ENCODE measurements around the gene FNDC3B. TPM values are rescaled to one million over a fixed set of nuclear protein-coding genes. Genes with fewer than 3 reads are reported as not detected.

The FNDC3B gene
- total RNA-seq, 2 donors from 2014 or later = 80.6 to 107 TPM

DNA sequence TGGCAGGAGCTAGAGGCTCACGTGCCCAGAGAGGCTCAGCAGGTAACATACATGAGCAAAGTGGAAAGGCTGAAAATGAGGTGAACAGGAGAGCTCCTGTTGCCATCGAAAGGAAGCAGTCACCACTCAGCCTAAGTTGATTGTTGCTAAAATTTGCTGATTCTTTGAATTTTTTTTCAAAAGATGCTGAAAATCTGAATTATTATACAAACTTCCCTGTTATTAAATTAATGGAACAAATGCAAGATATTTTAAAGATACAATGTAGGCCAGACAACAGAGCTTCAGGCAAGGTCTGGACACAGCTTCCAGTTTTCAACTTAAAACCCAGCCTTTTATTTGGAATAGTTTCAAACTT lies 257.6 kb downstream of the FNDC3B start:
- Mint-ChIP-seq H3K27ac (no peak overlapping the region), H3K4me1 (peaks cover under 1% of the 10 kb centered on the region), H3K36me3 (ENCODE audit: low read depth) (peaks cover 69% of the 10 kb centered on the region), H3K9me3 (no peaks in the 10 kb centered on the region), H3K27me3 (ENCODE audit: insufficient read depth) (no peaks in the 10 kb centered on the region), H3K4me3 (no peak overlapping the region)
- Histone ChIP-seq H3K27ac (ENCODE audit: low read depth, low read length) (no peak overlapping the region), H3K9me3 (ENCODE audit: control insufficient read depth, low read length) (no peaks in the 10 kb centered on the region), H3K27me3 (ENCODE audit: control insufficient read depth, insufficient read depth, low read length, poor library complexity, severe bottlenecking) (no peaks in the 10 kb centered on the region), H3K9ac (ENCODE audit: extremely low read depth, low read length, poor library complexity, severe bottlenecking) (no peak overlapping the region), H3K4me3 (ENCODE audit: low read length) (no peak overlapping the region), H3K4me1 (ENCODE audit: control insufficient read depth, insufficient read depth, low read length) (no peaks in the 10 kb centered on the region), H3K36me3 (ENCODE audit: control insufficient read depth, insufficient read depth, low read length) (peaks cover 96% of the 10 kb centered on the region)
- TF ChIP-seq, protein P1, sequence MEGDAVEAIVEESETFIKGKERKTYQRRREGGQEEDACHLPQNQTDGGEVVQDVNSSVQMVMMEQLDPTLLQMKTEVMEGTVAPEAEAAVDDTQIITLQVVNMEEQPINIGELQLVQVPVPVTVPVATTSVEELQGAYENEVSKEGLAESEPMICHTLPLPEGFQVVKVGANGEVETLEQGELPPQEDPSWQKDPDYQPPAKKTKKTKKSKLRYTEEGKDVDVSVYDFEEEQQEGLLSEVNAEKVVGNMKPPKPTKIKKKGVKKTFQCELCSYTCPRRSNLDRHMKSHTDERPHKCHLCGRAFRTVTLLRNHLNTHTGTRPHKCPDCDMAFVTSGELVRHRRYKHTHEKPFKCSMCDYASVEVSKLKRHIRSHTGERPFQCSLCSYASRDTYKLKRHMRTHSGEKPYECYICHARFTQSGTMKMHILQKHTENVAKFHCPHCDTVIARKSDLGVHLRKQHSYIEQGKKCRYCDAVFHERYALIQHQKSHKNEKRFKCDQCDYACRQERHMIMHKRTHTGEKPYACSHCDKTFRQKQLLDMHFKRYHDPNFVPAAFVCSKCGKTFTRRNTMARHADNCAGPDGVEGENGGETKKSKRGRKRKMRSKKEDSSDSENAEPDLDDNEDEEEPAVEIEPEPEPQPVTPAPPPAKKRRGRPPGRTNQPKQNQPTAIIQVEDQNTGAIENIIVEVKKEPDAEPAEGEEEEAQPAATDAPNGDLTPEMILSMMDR (conservative IDR thresholded peaks at IDR 0.05) = no peak
- 94 to 97% methylated on average over 2 of the region's 2 CpGs for WGBS, 2 experiments (ENCODE audit: insufficient coverage in 1 of 2, insufficient read length in 1 of 2)
- no peak for DNase-seq

DNA sequence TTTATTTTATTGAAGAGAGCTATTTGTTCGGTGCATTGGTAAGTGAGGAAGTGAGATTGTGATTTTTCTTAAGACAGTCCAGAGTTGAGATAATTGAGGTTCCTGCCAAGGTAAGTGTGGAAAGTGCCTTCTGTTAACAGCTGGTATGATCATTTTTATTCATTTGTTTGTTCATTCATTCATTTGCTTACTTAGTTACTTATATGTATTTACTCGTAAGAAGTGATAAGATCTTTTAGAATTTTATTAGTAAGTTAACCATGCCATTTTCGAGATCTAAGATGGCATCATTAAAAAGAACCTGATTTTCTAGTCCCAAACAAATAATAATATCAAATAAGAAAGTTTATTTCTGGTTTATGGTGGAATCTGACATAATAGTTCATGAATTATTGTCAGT lies 258.9 kb downstream of the FNDC3B start:
- Histone ChIP-seq H3K9ac (ENCODE audit: extremely low read depth, low read length, poor library complexity, severe bottlenecking) (no peak overlapping the region), H3K27me3 (ENCODE audit: control insufficient read depth, insufficient read depth, low read length, poor library complexity, severe bottlenecking) (no peaks in the 10 kb centered on the region), H3K27ac (ENCODE audit: low read depth, low read length) (no peak overlapping the region), H3K9me3 (ENCODE audit: control insufficient read depth, low read length) (no peaks in the 10 kb centered on the region), H3K36me3 (ENCODE audit: control insufficient read depth, insufficient read depth, low read length) (peaks cover 94% of the 10 kb centered on the region), H3K4me1 (ENCODE audit: control insufficient read depth, insufficient read depth, low read length) (no peaks in the 10 kb centered on the region), H3K4me3 (ENCODE audit: low read length) (no peak overlapping the region)
- Mint-ChIP-seq H3K4me3 (no peak overlapping the region), H3K36me3 (ENCODE audit: low read depth) (peaks cover 60% of the 10 kb centered on the region), H3K9me3 (no peaks in the 10 kb centered on the region), H3K27ac (no peak overlapping the region), H3K27me3 (ENCODE audit: insufficient read depth) (no peaks in the 10 kb centered on the region), H3K4me1 (no peaks in the 10 kb centered on the region)
- no peak for DNase-seq
- 100% methylated on average over 1 to 2 of the region's 3 CpGs for WGBS, 2 experiments (ENCODE audit: insufficient coverage in 1 of 2, insufficient read length in 1 of 2)
- TF ChIP-seq, protein P1 (conservative IDR thresholded peaks at IDR 0.05) = no peak

DNA sequence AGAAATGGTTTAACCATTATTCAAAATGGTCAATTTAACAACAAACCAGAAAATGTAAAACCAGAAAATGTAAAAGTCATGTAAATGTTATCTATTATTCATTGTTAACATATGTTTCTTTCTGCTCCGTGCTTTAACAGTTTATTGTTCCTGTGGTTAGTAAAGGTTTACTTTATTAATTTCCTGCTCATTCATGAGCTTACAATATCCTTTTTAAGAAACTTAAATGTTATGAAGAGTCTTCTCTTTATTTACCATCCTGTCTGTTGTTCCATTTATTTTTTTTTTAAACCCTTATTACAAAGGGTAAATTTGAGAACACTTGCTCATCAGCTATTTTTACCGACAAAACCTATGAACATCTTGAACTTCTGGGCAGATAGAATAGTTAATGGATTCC lies 260.8 kb downstream of the FNDC3B start:
- Mint-ChIP-seq H3K36me3 (ENCODE audit: low read depth) (peaks cover 53% of the 10 kb centered on the region), H3K4me3 (no peak overlapping the region), H3K27me3 (ENCODE audit: insufficient read depth) (no peaks in the 10 kb centered on the region), H3K27ac (no peak overlapping the region), H3K9me3 (no peaks in the 10 kb centered on the region), H3K4me1 (no peaks in the 10 kb centered on the region)
- Histone ChIP-seq H3K27me3 (ENCODE audit: control insufficient read depth, insufficient read depth, low read length, poor library complexity, severe bottlenecking) (no peaks in the 10 kb centered on the region), H3K4me3 (ENCODE audit: low read length) (no peak overlapping the region), H3K36me3 (ENCODE audit: control insufficient read depth, insufficient read depth, low read length) (peaks cover 93% of the 10 kb centered on the region), H3K4me1 (ENCODE audit: control insufficient read depth, insufficient read depth, low read length) (no peaks in the 10 kb centered on the region), H3K9ac (ENCODE audit: extremely low read depth, low read length, poor library complexity, severe bottlenecking) (no peak overlapping the region), H3K9me3 (ENCODE audit: control insufficient read depth, low read length) (no peaks in the 10 kb centered on the region), H3K27ac (ENCODE audit: low read depth, low read length) (no peak overlapping the region)
- DNase-seq = no peak
- WGBS, 2 experiments (ENCODE audit: insufficient coverage in 1 of 2, insufficient read length in 1 of 2) = 97% methylated on average over 1 of the region's 2 CpGs; no CpG with 5 or more reads in 1 of the 2 experiments
- TF ChIP-seq, protein P1 (conservative IDR thresholded peaks at IDR 0.05) = no peak

All from endodermal cell (in vitro differentiated cells).